SK-N-SH (cell line): Measurements from ENCODE around the gene NEU2. TPM values are rescaled to one million over a fixed set of nuclear protein-coding genes. Genes with fewer than 3 reads are reported as not detected.
"Not testable (repeated sequence)": the region's sequence is repeated elsewhere in the genome, so short reads cannot be mapped to it uniquely, and the experiment has no call there.

ENCODE experiments used
- CTCF ChIA-PET: fragments of 300-600, 350-600 bp; formaldehyde crosslinking; extraction: SDS; loops from one replicate; lab custom pipeline; 2021; lab: Yijun Ruan, JAX
- POLR2A ChIA-PET: fragments of 350-600 bp; sonication (Branson Sonifier 250); formaldehyde crosslinking; extraction: SDS; loops from one replicate; lab custom pipeline; 2020; ENCODE audit warnings: antibody characterized with exemption, inconsistent platforms; lab: Yijun Ruan, JAX
- DNase-seq: peaks from one replicate; pipeline ENCODE4 v3.0.0; 2012
- H2AFZ ChIP-seq: fragments of 200-600 bp; sonication (generic); 2 replicates; pipeline ENCODE4 v1.8.1; 2016; ENCODE audit warnings: antibody characterized with exemption, mild to moderate bottlenecking, low read depth
- H3F3A ChIP-seq: fragments of 200-600 bp; sonication (generic); replicated peaks from 2 replicates; pipeline ENCODE3; 2016; ENCODE audit warnings: antibody characterized with exemption, mild to moderate bottlenecking; ENCODE audit not compliant: insufficient read depth
- H3K27ac ChIP-seq, 2 experiments: fragments of 200-500 bp in 1 of 2; fragments of 200-600 bp in 1 of 2; sonication (Bioruptor generic) in 1 of 2; sonication (generic), shearing (Covaris generic) in 1 of 2; 2 replicates each; pipeline versions ENCODE4 v1.5.1 to v1.6.1; 2014 to 2016; ENCODE audit warnings: low read depth in 2 of 2, inconsistent platforms in 1 of 2, low read length in 1 of 2, mild to moderate bottlenecking in 1 of 2, mixed read lengths in 1 of 2
- H3K27me3 ChIP-seq: fragments of 200-600 bp; sonication (generic), shearing (Covaris generic); 2 replicates; pipeline ENCODE4 v1.6.1; 2016; ENCODE audit warnings: mixed run types; ENCODE audit not compliant: insufficient read depth
- H3K36me3 ChIP-seq, 2 experiments: fragments of 200-500 bp in 1 of 2; fragments of 200-600 bp in 1 of 2; sonication (Bioruptor generic) in 1 of 2; sonication (generic) in 1 of 2; replicated peaks in 1 of 2; 2 replicates each; pipeline versions ENCODE3 to v1.5.1; 2014 to 2016; ENCODE audit warnings: low read length in 1 of 2, mild to moderate bottlenecking in 1 of 2; ENCODE audit not compliant: insufficient read depth in 2 of 2, control insufficient read depth in 1 of 2
- H3K4me1 ChIP-seq, 2 experiments: fragments of 200-500 bp in 1 of 2; fragments of 200-600 bp in 1 of 2; sonication (Bioruptor generic) in 1 of 2; sonication (generic), shearing (Covaris generic) in 1 of 2; 2 replicates each; pipeline versions ENCODE4 v1.5.1 to v1.6.1; 2014 to 2016; ENCODE audit warnings: low read depth in 1 of 2, low read length in 1 of 2, mixed run types in 1 of 2; ENCODE audit not compliant: insufficient read depth in 2 of 2, control insufficient read depth in 1 of 2
- H3K4me2 ChIP-seq: fragments of 200-600 bp; sonication (generic), shearing (Covaris generic); 2 replicates; pipeline ENCODE4 v1.6.1; 2017; ENCODE audit warnings: mixed run types
- H3K4me3 ChIP-seq, 2 experiments: fragments of 200-500 bp in 1 of 2; fragments of 200-600 bp in 1 of 2; sonication (Bioruptor generic) in 1 of 2; sonication (generic), shearing (Covaris generic) in 1 of 2; 2 replicates each; pipeline versions ENCODE4 v1.5.1 to v1.8.1; 2014 to 2016; ENCODE audit warnings: low read depth in 2 of 2, inconsistent platforms in 1 of 2, low read length in 1 of 2, mild to moderate bottlenecking in 1 of 2, mixed read lengths in 1 of 2, moderate library complexity in 1 of 2
- H3K79me2 ChIP-seq: fragments of 200-600 bp; sonication (generic); 2 replicates; pipeline ENCODE4 v1.8.1; 2017; ENCODE audit warnings: mild to moderate bottlenecking; ENCODE audit not compliant: insufficient read depth
- H3K9ac ChIP-seq: fragments of 200-600 bp; sonication (generic); 2 replicates; pipeline ENCODE4 v1.6.1; 2017; ENCODE audit warnings: mixed run types
- H3K9me2 ChIP-seq: fragments of 200-600 bp; sonication (generic); 2 replicates; pipeline ENCODE4 v1.6.1; 2017; ENCODE audit warnings: mixed run types
- H3K9me3 ChIP-seq: fragments of 200-600 bp; sonication (generic); 2 replicates; pipeline ENCODE4 v1.6.1; 2017; ENCODE audit warnings: mixed run types, mild to moderate bottlenecking, moderate library complexity
- H4K20me1 ChIP-seq: fragments of 200-600 bp; sonication (generic); 2 replicates; pipeline ENCODE4 v1.6.1; 2017; ENCODE audit warnings: mild to moderate bottlenecking, mixed run types; ENCODE audit not compliant: insufficient read depth
- RAD21 ChIP-seq: IDR thresholded peaks from 2 replicates; pipeline ENCODE4 v1.6.1; 2012; ENCODE audit warnings: mild to moderate bottlenecking, low read length
- TAF1 ChIP-seq: IDR thresholded peaks from 2 replicates; pipeline ENCODE4 v1.6.1; 2012; ENCODE audit warnings: low read depth, mild to moderate bottlenecking, low read length, moderate library complexity, borderline replicate concordance
- WGBS: methylation state at CpG from one replicate; pipeline ENCODE4 v1.1.6; 2017; ENCODE audit warnings: low lambda C conversion rate; 5-methylcytosine and 5-hydroxymethylcytosine counted together
- polyA plus RNA-seq, 3 experiments: library from polyadenylated mRNA; depleted of rRNA; stranded (reverse); fragments of >200 nt; gene quantifications; 2 replicates each; pipeline ENCODE4 v1.2.3, GENCODE V29; 2012
- TF ChIP-seq, protein P1 (sequence below): fragments of 150-350 bp; IDR thresholded peaks from 2 replicates; pipeline ENCODE4 v1.6.1; 2016; ENCODE audit warnings: mild to moderate bottlenecking, low read depth, low read length
- TF ChIP-seq, protein P2 (sequence below): fragments of 200-600 bp; sonication (generic); IDR thresholded peaks from 2 replicates; pipeline ENCODE4 v1.6.1; 2017; ENCODE audit warnings: antibody characterized with exemption, mild to moderate bottlenecking, moderate library complexity
- TF ChIP-seq, protein P3 (sequence below): IDR thresholded peaks from 2 replicates; pipeline ENCODE4 v1.6.1; 2012; ENCODE audit warnings: mild to moderate bottlenecking, low read depth, low read length, moderate library complexity

Gene NEU2
- polyA plus RNA-seq, 1 of the 3 experiments (the other 2 are of a cell fraction), result not detected

DNA sequence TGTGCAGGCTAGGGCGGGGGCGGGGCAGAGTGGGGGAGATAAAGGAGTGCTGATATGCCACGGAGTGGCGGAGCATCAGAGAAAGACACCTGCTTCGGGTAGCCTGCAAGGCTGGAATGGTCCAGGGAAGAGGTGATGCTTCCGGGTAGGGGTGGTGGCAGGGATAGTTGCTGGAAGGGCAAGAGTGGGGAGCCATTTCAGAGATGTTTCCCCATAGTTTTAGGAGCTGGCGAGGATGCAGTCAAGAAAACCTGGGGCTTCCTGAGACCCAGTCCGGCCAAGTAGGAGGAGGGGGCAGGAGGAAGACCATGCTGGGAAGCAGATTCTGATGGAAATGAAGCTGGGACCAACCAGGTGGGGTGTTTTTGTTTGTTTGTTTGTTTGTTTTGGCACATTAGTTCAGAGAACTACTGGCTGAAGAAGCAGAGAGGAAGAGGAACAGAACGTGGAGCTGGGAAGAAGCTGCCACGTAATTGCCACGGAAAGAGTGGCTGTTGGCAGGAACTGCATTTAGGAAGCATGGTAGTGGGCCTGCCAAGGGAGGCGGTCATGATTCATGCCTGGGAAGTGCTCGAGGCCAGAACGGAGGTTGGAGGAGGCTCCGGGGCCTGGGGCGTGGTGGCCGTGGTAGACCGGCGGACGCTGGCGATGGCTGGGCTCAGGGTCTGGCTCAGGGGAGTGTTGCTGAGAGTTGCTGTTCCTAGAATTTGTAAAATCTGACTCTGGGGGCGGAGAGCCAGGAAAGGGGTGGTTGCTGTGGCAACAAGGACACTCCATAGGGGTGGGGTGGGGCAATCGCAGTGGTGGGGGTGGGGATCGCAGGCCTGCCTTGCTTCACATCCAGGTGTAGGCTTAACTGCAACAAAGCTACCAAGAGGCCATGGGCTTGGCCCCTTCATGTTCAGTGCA, 19.0 kb downstream of the NEU2 start (continued):
- TF ChIP-seq, protein P1, sequence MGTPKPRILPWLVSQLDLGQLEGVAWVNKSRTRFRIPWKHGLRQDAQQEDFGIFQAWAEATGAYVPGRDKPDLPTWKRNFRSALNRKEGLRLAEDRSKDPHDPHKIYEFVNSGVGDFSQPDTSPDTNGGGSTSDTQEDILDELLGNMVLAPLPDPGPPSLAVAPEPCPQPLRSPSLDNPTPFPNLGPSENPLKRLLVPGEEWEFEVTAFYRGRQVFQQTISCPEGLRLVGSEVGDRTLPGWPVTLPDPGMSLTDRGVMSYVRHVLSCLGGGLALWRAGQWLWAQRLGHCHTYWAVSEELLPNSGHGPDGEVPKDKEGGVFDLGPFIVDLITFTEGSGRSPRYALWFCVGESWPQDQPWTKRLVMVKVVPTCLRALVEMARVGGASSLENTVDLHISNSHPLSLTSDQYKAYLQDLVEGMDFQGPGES, result no peak
- TF ChIP-seq TAF1 (no peak), RAD21 (no peak)
- TF ChIP-seq, protein P2, sequence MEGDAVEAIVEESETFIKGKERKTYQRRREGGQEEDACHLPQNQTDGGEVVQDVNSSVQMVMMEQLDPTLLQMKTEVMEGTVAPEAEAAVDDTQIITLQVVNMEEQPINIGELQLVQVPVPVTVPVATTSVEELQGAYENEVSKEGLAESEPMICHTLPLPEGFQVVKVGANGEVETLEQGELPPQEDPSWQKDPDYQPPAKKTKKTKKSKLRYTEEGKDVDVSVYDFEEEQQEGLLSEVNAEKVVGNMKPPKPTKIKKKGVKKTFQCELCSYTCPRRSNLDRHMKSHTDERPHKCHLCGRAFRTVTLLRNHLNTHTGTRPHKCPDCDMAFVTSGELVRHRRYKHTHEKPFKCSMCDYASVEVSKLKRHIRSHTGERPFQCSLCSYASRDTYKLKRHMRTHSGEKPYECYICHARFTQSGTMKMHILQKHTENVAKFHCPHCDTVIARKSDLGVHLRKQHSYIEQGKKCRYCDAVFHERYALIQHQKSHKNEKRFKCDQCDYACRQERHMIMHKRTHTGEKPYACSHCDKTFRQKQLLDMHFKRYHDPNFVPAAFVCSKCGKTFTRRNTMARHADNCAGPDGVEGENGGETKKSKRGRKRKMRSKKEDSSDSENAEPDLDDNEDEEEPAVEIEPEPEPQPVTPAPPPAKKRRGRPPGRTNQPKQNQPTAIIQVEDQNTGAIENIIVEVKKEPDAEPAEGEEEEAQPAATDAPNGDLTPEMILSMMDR, result no peak
- TF ChIP-seq, protein P3, sequence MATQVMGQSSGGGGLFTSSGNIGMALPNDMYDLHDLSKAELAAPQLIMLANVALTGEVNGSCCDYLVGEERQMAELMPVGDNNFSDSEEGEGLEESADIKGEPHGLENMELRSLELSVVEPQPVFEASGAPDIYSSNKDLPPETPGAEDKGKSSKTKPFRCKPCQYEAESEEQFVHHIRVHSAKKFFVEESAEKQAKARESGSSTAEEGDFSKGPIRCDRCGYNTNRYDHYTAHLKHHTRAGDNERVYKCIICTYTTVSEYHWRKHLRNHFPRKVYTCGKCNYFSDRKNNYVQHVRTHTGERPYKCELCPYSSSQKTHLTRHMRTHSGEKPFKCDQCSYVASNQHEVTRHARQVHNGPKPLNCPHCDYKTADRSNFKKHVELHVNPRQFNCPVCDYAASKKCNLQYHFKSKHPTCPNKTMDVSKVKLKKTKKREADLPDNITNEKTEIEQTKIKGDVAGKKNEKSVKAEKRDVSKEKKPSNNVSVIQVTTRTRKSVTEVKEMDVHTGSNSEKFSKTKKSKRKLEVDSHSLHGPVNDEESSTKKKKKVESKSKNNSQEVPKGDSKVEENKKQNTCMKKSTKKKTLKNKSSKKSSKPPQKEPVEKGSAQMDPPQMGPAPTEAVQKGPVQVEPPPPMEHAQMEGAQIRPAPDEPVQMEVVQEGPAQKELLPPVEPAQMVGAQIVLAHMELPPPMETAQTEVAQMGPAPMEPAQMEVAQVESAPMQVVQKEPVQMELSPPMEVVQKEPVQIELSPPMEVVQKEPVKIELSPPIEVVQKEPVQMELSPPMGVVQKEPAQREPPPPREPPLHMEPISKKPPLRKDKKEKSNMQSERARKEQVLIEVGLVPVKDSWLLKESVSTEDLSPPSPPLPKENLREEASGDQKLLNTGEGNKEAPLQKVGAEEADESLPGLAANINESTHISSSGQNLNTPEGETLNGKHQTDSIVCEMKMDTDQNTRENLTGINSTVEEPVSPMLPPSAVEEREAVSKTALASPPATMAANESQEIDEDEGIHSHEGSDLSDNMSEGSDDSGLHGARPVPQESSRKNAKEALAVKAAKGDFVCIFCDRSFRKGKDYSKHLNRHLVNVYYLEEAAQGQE, result no peak

DNA sequence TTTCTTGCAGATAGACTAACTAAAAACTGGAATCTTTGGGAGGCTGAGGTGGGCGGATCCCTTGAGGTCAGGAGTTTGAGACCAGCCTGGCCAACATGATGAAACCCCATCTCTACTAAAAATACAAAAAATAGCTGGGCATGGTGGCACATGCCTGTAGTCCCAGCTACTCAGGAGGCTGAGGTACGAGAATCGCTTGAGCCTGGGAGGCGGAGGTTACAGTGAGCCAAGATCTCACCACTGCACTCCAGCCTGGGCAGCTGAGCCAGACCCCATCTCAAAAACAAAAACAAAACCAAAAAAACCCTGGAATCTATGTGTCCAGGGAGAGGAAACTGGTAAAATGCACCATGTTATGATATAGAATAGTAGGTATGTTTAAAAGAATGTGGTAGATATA, 20.0 kb downstream of the NEU2 start:
- H2AFZ ChIP-seq, H3K4me3 ChIP-seq, POLR2A ChIA-PET, H3K36me3 ChIP-seq, DNase-seq, H3K4me2 ChIP-seq, H3F3A ChIP-seq, H3K79me2 ChIP-seq, H3K9ac ChIP-seq, H3K9me3 ChIP-seq, H3K27me3 ChIP-seq, H4K20me1 ChIP-seq, H3K9me2 ChIP-seq, H3K27ac ChIP-seq: not testable (repeated sequence)
- peaks cover 0 to 19% of the 10 kb centered on the region in 2 experiments; a peak in 1 of 4 replicates for H3K4me1 ChIP-seq
- CTCF ChIA-PET, result interaction anchor here (1.1 to 2.9 kb wide), 6 partner anchors 8 to 158 kb away, joined by 3 to 32 read pairs (median 13); partner anchors contain the start of gene NEU2
- 88% methylated on average over 4 of the region's 4 CpGs for WGBS
